Neural cell (in vitro differentiated cells): ENCODE data around the gene CRIM1. TPM values are rescaled to one million over a fixed set of nuclear protein-coding genes. Genes with fewer than 3 reads are reported as not detected.

Experiments used
- H2AFZ ChIP-seq: fragments of 200-600, 300-800 bp; sonication (generic), shearing (Covaris generic); 2 replicates; pipeline ENCODE4 v1.6.0; 2014; ENCODE audit warnings: low read depth, mild to moderate bottlenecking, antibody characterized with exemption, low read length, moderate library complexity
- H3F3A ChIP-seq: fragments of 200-600 bp; shearing (Covaris generic); 2 replicates; pipeline ENCODE4 v1.6.1; 2016; ENCODE audit warnings: mild to moderate bottlenecking, moderate library complexity, mixed read lengths, antibody characterized with exemption, low read length; ENCODE audit not compliant: insufficient read depth, poor library complexity, severe bottlenecking
- H3K27ac ChIP-seq: fragments of 200-600, 300-800 bp; sonication (generic), shearing (Covaris generic); 2 replicates; pipeline ENCODE4 v1.5.1; 2014; ENCODE audit warnings: mild to moderate bottlenecking, low read length, moderate library complexity
- H3K27me3 ChIP-seq: fragments of 300-800, 200-600 bp; sonication (generic), shearing (Covaris generic); 2 replicates; pipeline ENCODE4 v1.6.0; 2014; ENCODE audit warnings: mild to moderate bottlenecking, low read depth, low read length, moderate library complexity; ENCODE audit not compliant: insufficient read depth
- H3K36me3 ChIP-seq: fragments of 300-800, 200-600 bp; sonication (generic), shearing (Covaris generic); 2 replicates; pipeline ENCODE4 v1.5.1; 2014; ENCODE audit warnings: mild to moderate bottlenecking, antibody characterized with exemption, low read length, moderate library complexity; ENCODE audit not compliant: insufficient read depth
- H3K4me2 ChIP-seq: fragments of 300-800, 200-600 bp; sonication (generic), shearing (Covaris generic); 2 replicates; pipeline ENCODE4 v1.6.0; 2014; ENCODE audit warnings: mild to moderate bottlenecking, low read length
- H3K4me3 ChIP-seq: fragments of 300-800, 200-600 bp; sonication (generic), shearing (Covaris generic); 2 replicates; pipeline ENCODE4 v1.5.1; 2014; ENCODE audit warnings: mild to moderate bottlenecking, low read length, moderate library complexity
- H3K79me2 ChIP-seq: fragments of 200-600 bp; shearing (Covaris generic); replicated peaks from 2 replicates; pipeline ENCODE4 v1.6.0; 2014; ENCODE audit warnings: mild to moderate bottlenecking, low read length, moderate library complexity; ENCODE audit not compliant: insufficient read depth
- H3K9ac ChIP-seq: fragments of 300-800, 200-600 bp; sonication (generic), shearing (Covaris generic); 2 replicates; pipeline ENCODE4 v1.6.1; 2016; ENCODE audit warnings: mild to moderate bottlenecking, low read length, mixed read lengths
- H3K9me2 ChIP-seq: fragments of 200-600 bp; shearing (Covaris generic); 2 replicates; pipeline ENCODE4 v1.6.1; 2016; ENCODE audit warnings: mild to moderate bottlenecking, low read length, mixed read lengths; ENCODE audit not compliant: insufficient read depth
- H3K9me3 ChIP-seq: fragments of 200-600, 300-800 bp; sonication (generic), shearing (Covaris generic); 2 replicates; pipeline ENCODE4 v1.6.1; 2016; ENCODE audit warnings: mild to moderate bottlenecking, mixed run types, low read length, moderate library complexity, mixed read lengths
- H4K20me1 ChIP-seq: fragments of 200-600 bp; shearing (Covaris generic); 2 replicates; pipeline ENCODE4 v1.6.1; 2016; ENCODE audit warnings: mild to moderate bottlenecking, mixed run types; ENCODE audit not compliant: insufficient read depth
- EP300 ChIP-seq: fragments of 450-650 bp; conservative IDR thresholded peaks from 2 replicates; pipeline ENCODE4 v1.6.1; 2014; ENCODE audit warnings: antibody characterized with exemption, mild to moderate bottlenecking, moderate library complexity; ENCODE audit not compliant: poor library complexity, severe bottlenecking
- EZH2 ChIP-seq: fragments of 200-600, 300-800 bp; shearing (Covaris generic), sonication (generic); IDR thresholded peaks from 2 replicates; pipeline ENCODE4 v1.6.1; 2014; ENCODE audit warnings: antibody characterized with exemption, low read length, borderline replicate concordance, mild to moderate bottlenecking; ENCODE audit not compliant: insufficient read depth, poor library complexity, severe bottlenecking
- MXI1 ChIP-seq: fragments of 450-650 bp; conservative IDR thresholded peaks from 2 replicates; pipeline ENCODE4 v1.6.1; 2014; ENCODE audit warnings: antibody characterized with exemption, mild to moderate bottlenecking; ENCODE audit not compliant: poor library complexity, severe bottlenecking
- POLR2AphosphoS5 ChIP-seq: IDR thresholded peaks from 2 replicates; pipeline ENCODE4 v1.6.1; 2012
- RAD21 ChIP-seq: fragments of 450-650 bp; conservative IDR thresholded peaks from 2 replicates; pipeline ENCODE4 v1.6.1; 2014; ENCODE audit warnings: antibody characterized with exemption, mild to moderate bottlenecking, moderate library complexity
- SMC3 ChIP-seq: fragments of 450-650 bp; conservative IDR thresholded peaks from 2 replicates; pipeline ENCODE4 v1.6.1; 2014; ENCODE audit warnings: antibody characterized with exemption, mild to moderate bottlenecking, moderate library complexity; ENCODE audit not compliant: poor library complexity
- TAF1 ChIP-seq: IDR thresholded peaks from 2 replicates; pipeline ENCODE4 v1.6.1; 2012; ENCODE audit warnings: low read depth
- polyA plus RNA-seq: library from polyadenylated mRNA; depleted of rRNA; stranded (reverse); fragments of >200 nt; gene quantifications from 2 replicates; pipeline ENCODE4 v1.2.3, GENCODE V29; 2014
- TF ChIP-seq, protein P1 (sequence below): fragments of 450-650 bp; IDR thresholded peaks from 2 replicates; pipeline ENCODE4 v1.5.1; 2014; ENCODE audit warnings: antibody characterized with exemption, mild to moderate bottlenecking, moderate library complexity; ENCODE audit not compliant: poor library complexity, severe bottlenecking
- TF ChIP-seq, protein P2 (sequence below): IDR thresholded peaks from 2 replicates; pipeline ENCODE4 v1.6.1; 2012; ENCODE audit warnings: borderline replicate concordance

CRIM1 gene
- polyA plus RNA-seq, 1 donor from 2014 or later: 6.7 TPM

DNA sequence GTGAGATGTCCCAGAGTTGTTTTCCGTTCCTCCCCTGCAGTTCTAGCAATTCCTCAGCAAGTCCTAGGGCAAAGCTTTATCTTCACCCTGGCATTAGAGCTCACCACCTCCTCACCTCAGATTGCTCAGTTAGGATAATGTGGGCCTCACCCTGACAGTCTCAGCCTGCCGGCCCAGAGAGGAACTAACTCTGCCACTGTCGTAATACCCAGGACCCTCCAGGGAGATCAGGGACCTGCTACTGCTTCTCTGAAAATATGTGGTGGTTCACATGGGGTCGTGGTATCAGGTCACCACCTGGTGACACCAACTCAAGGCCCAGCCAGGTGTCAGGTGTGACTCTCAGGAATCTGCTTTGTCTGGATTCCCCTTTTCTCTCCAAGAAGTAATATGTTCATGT is 121.7 kb downstream of the CRIM1 start:
- no peaks in the 10 kb centered on the region for H4K20me1 ChIP-seq
- no peak overlapping the region for H3K27ac ChIP-seq
- TF ChIP-seq EP300 (no peak), MXI1 (no peak), RAD21 (no peak), TAF1 (no peak), POLR2AphosphoS5 (no peak), SMC3 (no peak), EZH2 (no peak)
- TF ChIP-seq, protein P1, sequence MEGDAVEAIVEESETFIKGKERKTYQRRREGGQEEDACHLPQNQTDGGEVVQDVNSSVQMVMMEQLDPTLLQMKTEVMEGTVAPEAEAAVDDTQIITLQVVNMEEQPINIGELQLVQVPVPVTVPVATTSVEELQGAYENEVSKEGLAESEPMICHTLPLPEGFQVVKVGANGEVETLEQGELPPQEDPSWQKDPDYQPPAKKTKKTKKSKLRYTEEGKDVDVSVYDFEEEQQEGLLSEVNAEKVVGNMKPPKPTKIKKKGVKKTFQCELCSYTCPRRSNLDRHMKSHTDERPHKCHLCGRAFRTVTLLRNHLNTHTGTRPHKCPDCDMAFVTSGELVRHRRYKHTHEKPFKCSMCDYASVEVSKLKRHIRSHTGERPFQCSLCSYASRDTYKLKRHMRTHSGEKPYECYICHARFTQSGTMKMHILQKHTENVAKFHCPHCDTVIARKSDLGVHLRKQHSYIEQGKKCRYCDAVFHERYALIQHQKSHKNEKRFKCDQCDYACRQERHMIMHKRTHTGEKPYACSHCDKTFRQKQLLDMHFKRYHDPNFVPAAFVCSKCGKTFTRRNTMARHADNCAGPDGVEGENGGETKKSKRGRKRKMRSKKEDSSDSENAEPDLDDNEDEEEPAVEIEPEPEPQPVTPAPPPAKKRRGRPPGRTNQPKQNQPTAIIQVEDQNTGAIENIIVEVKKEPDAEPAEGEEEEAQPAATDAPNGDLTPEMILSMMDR: no peak
- TF ChIP-seq, protein P2, sequence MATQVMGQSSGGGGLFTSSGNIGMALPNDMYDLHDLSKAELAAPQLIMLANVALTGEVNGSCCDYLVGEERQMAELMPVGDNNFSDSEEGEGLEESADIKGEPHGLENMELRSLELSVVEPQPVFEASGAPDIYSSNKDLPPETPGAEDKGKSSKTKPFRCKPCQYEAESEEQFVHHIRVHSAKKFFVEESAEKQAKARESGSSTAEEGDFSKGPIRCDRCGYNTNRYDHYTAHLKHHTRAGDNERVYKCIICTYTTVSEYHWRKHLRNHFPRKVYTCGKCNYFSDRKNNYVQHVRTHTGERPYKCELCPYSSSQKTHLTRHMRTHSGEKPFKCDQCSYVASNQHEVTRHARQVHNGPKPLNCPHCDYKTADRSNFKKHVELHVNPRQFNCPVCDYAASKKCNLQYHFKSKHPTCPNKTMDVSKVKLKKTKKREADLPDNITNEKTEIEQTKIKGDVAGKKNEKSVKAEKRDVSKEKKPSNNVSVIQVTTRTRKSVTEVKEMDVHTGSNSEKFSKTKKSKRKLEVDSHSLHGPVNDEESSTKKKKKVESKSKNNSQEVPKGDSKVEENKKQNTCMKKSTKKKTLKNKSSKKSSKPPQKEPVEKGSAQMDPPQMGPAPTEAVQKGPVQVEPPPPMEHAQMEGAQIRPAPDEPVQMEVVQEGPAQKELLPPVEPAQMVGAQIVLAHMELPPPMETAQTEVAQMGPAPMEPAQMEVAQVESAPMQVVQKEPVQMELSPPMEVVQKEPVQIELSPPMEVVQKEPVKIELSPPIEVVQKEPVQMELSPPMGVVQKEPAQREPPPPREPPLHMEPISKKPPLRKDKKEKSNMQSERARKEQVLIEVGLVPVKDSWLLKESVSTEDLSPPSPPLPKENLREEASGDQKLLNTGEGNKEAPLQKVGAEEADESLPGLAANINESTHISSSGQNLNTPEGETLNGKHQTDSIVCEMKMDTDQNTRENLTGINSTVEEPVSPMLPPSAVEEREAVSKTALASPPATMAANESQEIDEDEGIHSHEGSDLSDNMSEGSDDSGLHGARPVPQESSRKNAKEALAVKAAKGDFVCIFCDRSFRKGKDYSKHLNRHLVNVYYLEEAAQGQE: no peak
- no peak overlapping the region for H3K4me2 ChIP-seq
- no peaks in the 10 kb centered on the region for H3K9me3 ChIP-seq
- no peaks in the 10 kb centered on the region for H3K79me2 ChIP-seq
- no peaks in the 10 kb centered on the region for H3F3A ChIP-seq
- H3K9me2 ChIP-seq: no peaks in the 10 kb centered on the region
- no peak overlapping the region for H2AFZ ChIP-seq
- no peak overlapping the region for H3K9ac ChIP-seq
- no peaks in the 10 kb centered on the region for H3K27me3 ChIP-seq
- no peaks in the 10 kb centered on the region for H3K36me3 ChIP-seq
- H3K4me3 ChIP-seq: no peak overlapping the region

DNA sequence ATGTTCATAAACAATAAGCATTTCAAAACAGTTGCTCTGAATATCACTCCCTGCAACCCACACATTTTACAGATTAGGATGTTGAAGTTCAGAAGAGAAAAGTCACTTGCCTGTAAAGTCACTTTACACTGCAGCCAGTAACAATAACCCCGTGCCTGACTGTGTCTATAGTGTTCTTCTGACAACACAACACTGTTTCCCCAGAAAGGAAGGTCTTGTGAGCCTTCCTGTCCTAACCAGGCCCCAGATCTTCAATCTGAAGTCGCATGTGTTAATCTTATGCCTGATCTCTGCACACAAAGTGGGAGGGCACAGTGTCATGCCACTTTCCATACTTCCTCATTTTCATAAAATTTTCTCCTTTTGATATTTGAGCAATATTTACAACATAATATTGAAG is 122.2 kb downstream of the CRIM1 start:
- H3K9ac ChIP-seq: no peak overlapping the region
- no peak overlapping the region for H2AFZ ChIP-seq
- H3K9me2 ChIP-seq: no peaks in the 10 kb centered on the region
- no peak overlapping the region for H3K4me3 ChIP-seq
- no peaks in the 10 kb centered on the region for H3F3A ChIP-seq
- TF ChIP-seq TAF1: no peak
- TF ChIP-seq, protein P2: no peak
- TF ChIP-seq EP300: no peak
- no peak for TF ChIP-seq EZH2
- TF ChIP-seq MXI1: no peak
- no peak for TF ChIP-seq POLR2AphosphoS5
- TF ChIP-seq, protein P1: no peak
- no peak for TF ChIP-seq SMC3
- TF ChIP-seq RAD21: no peak
- H3K27me3 ChIP-seq: no peaks in the 10 kb centered on the region
- H3K9me3 ChIP-seq: no peaks in the 10 kb centered on the region
- no peaks in the 10 kb centered on the region for H3K36me3 ChIP-seq
- no peaks in the 10 kb centered on the region for H3K79me2 ChIP-seq
- H3K27ac ChIP-seq: no peak overlapping the region
- H3K4me2 ChIP-seq: no peak overlapping the region
- H4K20me1 ChIP-seq: no peaks in the 10 kb centered on the region
